ENCODE results near the gene CYP11A1. TPM values are rescaled to one million over a fixed set of nuclear protein-coding genes. Genes with fewer than 3 reads are reported as not detected.

The CYP11A1 gene
- total RNA-seq, 1 donor from 2014 or later, result not detected

DNA sequence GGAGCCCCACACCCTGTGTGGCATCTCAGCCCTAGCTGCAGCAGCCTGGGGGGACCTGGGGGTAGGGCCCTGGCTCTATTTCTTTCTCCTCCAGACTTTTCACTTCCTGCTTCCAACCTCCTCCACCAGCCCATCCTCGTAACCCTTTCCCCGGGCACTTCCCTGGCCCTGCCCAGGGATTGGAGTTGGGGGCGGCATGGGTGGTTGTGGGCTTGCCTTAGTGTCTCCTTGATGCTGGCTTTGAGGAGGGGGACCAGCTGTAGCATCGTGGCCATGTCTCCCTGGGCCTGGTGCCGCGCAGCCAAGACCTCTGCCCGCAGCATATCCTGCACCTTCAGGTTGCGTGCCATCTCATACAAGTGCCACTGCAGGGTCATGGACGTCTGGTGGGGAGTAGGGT lies 28.1 kb downstream of the CYP11A1 start:
- H3K4me3 Mint-ChIP-seq (ENCODE audit: unreplicated experiment), result no peak overlapping the region
- no peaks in the 10 kb centered on the region for H3K4me1 Mint-ChIP-seq (ENCODE audit: low read depth, unreplicated experiment)
- H3K27ac Mint-ChIP-seq (ENCODE audit: unreplicated experiment), result no peak overlapping the region
- H3K36me3 Mint-ChIP-seq (ENCODE audit: unreplicated experiment), result peaks cover under 1% of the 10 kb centered on the region
- H3K27me3 Mint-ChIP-seq (ENCODE audit: unreplicated experiment), result peaks cover 4% of the 10 kb centered on the region
- peaks cover 2% of the 10 kb centered on the region for H3K9me3 Mint-ChIP-seq (ENCODE audit: unreplicated experiment)
- TF ChIP-seq, protein P1, sequence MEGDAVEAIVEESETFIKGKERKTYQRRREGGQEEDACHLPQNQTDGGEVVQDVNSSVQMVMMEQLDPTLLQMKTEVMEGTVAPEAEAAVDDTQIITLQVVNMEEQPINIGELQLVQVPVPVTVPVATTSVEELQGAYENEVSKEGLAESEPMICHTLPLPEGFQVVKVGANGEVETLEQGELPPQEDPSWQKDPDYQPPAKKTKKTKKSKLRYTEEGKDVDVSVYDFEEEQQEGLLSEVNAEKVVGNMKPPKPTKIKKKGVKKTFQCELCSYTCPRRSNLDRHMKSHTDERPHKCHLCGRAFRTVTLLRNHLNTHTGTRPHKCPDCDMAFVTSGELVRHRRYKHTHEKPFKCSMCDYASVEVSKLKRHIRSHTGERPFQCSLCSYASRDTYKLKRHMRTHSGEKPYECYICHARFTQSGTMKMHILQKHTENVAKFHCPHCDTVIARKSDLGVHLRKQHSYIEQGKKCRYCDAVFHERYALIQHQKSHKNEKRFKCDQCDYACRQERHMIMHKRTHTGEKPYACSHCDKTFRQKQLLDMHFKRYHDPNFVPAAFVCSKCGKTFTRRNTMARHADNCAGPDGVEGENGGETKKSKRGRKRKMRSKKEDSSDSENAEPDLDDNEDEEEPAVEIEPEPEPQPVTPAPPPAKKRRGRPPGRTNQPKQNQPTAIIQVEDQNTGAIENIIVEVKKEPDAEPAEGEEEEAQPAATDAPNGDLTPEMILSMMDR (IDR thresholded peaks at IDR 0.05; ENCODE audit: partially characterized antibody, unreplicated experiment), result no peak
- no peak for DNase-seq

DNA sequence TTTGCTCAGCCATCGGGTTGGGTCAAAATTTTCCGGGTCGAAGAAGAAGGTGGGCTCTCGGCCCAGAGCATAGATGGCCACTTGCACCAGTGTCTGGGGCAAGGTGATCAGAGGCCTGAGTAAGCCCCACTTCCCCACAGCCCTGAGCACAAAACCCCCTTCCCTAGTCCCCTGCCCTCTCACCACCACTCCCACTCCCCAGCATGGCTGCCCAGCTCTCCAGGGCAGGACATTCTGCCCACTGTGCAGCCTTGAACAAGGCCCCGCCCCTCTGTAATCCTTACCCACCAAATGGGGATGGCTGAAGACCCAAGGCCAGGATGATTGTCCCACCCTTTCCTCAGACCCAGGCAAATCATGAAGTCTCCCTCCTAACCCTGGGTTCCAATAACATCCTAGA lies 28.8 kb downstream of the CYP11A1 start:
- peaks cover 7% of the 10 kb centered on the region for H3K9me3 Mint-ChIP-seq (ENCODE audit: unreplicated experiment)
- no peak overlapping the region for H3K27ac Mint-ChIP-seq (ENCODE audit: unreplicated experiment)
- no peaks in the 10 kb centered on the region for H3K4me1 Mint-ChIP-seq (ENCODE audit: low read depth, unreplicated experiment)
- peaks cover 8% of the 10 kb centered on the region for H3K36me3 Mint-ChIP-seq (ENCODE audit: unreplicated experiment)
- peaks cover 9% of the 10 kb centered on the region for H3K27me3 Mint-ChIP-seq (ENCODE audit: unreplicated experiment)
- TF ChIP-seq, protein P1 (IDR thresholded peaks at IDR 0.05; ENCODE audit: partially characterized antibody, unreplicated experiment), result no peak
- no peak for DNase-seq
- no peak overlapping the region for H3K4me3 Mint-ChIP-seq (ENCODE audit: unreplicated experiment)

DNA sequence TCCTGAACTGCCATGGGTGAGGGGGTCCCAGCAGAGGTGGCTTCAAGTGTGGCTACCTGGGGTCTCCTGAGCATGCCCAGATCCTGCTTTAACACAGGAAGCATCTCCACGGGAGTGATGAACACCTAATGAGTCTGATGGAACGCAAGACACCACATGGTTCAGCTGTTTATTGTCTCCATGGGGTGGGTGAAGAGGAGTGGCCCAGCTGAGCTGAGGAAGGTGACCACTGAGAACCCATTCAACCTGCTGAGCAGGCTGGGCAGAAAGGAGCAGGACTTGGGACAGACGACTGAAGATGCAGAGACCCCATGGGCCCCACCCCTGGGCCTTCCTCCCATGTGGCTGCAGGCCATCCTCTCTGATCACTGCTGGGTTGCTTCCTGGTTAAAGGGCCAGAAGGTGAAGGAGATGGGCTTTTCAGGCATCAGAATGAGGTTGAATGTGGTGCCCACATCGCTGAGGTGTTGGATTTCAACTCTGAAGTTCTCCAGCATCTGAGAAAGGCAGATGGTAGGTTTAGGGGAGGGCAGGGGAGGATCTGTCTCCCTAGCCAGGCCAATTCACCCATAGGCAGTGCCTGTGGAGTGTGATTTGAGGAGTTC lies 29.7 kb downstream of the CYP11A1 start:
- no peak overlapping the region for H3K27ac Mint-ChIP-seq (ENCODE audit: unreplicated experiment)
- H3K4me3 Mint-ChIP-seq (ENCODE audit: unreplicated experiment), result no peak overlapping the region
- H3K4me1 Mint-ChIP-seq (ENCODE audit: low read depth, unreplicated experiment), result no peaks in the 10 kb centered on the region
- DNase-seq, result no peak
- TF ChIP-seq, protein P1 (IDR thresholded peaks at IDR 0.05; ENCODE audit: partially characterized antibody, unreplicated experiment), result no peak
- peaks cover 7% of the 10 kb centered on the region for H3K9me3 Mint-ChIP-seq (ENCODE audit: unreplicated experiment)
- peaks cover 8% of the 10 kb centered on the region for H3K36me3 Mint-ChIP-seq (ENCODE audit: unreplicated experiment)
- H3K27me3 Mint-ChIP-seq (ENCODE audit: unreplicated experiment), result peaks cover 9% of the 10 kb centered on the region

DNA sequence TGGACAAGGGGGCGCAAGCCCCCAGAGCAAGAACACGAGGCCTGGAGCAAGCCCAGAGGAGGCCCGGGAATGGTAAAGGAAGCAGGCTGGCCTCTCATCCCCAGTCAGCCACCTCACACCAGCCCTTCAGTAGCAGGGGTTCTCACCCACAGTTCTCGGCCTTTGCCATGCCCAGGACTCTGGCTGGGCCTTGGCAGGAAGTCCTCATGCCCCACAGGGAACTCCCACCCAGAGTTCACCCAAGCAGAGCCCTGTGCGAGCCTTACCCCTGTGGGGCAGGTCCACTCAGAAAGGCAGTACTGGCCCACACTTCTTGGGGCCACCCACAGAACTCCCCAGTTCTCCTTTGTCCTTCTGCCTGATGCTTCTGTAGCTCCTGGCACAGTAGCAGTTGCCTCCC lies 30.3 kb downstream of the CYP11A1 start:
- no peak overlapping the region for H3K4me3 Mint-ChIP-seq (ENCODE audit: unreplicated experiment)
- H3K4me1 Mint-ChIP-seq (ENCODE audit: low read depth, unreplicated experiment), result no peaks in the 10 kb centered on the region
- no peak overlapping the region for H3K27ac Mint-ChIP-seq (ENCODE audit: unreplicated experiment)
- TF ChIP-seq, protein P1 (IDR thresholded peaks at IDR 0.05; ENCODE audit: partially characterized antibody, unreplicated experiment), result no peak
- H3K27me3 Mint-ChIP-seq (ENCODE audit: unreplicated experiment), result peaks cover 9% of the 10 kb centered on the region
- peaks cover 8% of the 10 kb centered on the region for H3K36me3 Mint-ChIP-seq (ENCODE audit: unreplicated experiment)
- H3K9me3 Mint-ChIP-seq (ENCODE audit: unreplicated experiment), result peaks cover 7% of the 10 kb centered on the region
- no peak for DNase-seq

DNA sequence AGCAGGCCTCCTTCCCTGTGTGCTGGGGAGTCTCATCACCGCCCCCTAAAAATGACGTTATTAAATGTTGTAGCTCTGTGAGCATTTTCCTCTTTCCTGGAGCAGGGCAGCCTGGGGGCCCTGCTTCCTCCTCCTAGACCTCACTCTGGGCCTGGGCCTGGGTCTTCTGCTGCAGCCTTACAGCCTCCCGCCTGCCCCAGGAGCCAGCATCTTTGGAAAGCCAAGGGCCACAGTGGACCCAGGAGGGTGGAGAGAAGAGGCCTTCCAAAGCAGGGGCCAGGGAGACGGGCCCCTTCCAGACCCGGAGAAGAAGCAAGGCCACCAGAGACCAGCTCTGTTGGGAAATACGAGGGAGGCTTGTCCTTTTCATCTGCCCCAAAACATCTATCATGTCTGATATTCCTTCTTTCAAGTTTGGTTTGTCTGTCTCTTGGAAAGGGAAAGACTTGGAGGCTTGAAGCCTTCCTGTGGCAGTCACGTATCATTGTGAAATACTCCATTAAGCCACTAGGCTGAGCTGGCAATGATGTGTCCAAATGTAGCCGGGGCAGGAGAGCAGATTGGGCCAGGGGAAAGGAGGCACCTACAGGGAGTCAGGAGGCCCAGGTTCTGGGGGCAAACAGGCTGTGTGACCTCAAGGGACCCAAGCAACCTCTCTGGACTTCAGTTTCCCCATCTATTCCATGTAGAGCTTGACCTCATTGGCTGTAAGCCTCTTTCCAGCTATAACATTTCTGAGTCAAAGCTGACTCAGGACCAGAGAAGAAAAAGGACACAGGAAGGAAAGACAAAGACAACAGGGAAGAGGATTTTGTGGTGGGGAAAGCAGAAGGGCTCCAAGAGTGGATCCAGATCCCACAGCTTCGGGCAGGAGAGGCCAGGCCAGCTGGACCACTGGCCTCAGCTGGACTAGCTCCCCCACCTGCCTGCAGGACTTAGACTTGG lies 31.1 kb downstream of the CYP11A1 start:
- TF ChIP-seq, protein P1 (IDR thresholded peaks at IDR 0.05; ENCODE audit: partially characterized antibody, unreplicated experiment), result no peak
- Mint-ChIP-seq H3K4me3 (ENCODE audit: unreplicated experiment) (no peak overlapping the region), H3K36me3 (ENCODE audit: unreplicated experiment) (peaks cover 8% of the 10 kb centered on the region), H3K9me3 (ENCODE audit: unreplicated experiment) (peaks cover 7% of the 10 kb centered on the region), H3K27me3 (ENCODE audit: unreplicated experiment) (peaks cover 7% of the 10 kb centered on the region), H3K27ac (ENCODE audit: unreplicated experiment) (no peak overlapping the region), H3K4me1 (ENCODE audit: low read depth, unreplicated experiment) (no peaks in the 10 kb centered on the region)
- DNase-seq, result no peak
